PC-3 (cell line): ENCODE measurements around the gene STH.

Experiments used
- EZH2 ChIP-seq: fragments of 300-600 bp; sonication (generic); IDR thresholded peaks from one replicate; pipeline ENCODE4 v1.6.1; 2017; ENCODE audit warnings: antibody characterized with exemption, mild to moderate bottlenecking, low read length; ENCODE audit not compliant: unreplicated experiment
- EZH2phosphoT487 ChIP-seq: fragments of 300-600 bp; sonication (generic); IDR thresholded peaks from 2 replicates; pipeline ENCODE4 v1.6.1; 2018; ENCODE audit warnings: mild to moderate bottlenecking, antibody characterized with exemption, low read length, borderline replicate concordance
- TF ChIP-seq, protein P1 (sequence below): fragments of 300-600 bp; sonication (generic); conservative IDR thresholded peaks from 2 replicates; pipeline ENCODE4 v1.5.1; 2017; ENCODE audit warnings: antibody characterized with exemption, low read depth, mild to moderate bottlenecking, low read length

- TF ChIP-seq, protein P1, sequence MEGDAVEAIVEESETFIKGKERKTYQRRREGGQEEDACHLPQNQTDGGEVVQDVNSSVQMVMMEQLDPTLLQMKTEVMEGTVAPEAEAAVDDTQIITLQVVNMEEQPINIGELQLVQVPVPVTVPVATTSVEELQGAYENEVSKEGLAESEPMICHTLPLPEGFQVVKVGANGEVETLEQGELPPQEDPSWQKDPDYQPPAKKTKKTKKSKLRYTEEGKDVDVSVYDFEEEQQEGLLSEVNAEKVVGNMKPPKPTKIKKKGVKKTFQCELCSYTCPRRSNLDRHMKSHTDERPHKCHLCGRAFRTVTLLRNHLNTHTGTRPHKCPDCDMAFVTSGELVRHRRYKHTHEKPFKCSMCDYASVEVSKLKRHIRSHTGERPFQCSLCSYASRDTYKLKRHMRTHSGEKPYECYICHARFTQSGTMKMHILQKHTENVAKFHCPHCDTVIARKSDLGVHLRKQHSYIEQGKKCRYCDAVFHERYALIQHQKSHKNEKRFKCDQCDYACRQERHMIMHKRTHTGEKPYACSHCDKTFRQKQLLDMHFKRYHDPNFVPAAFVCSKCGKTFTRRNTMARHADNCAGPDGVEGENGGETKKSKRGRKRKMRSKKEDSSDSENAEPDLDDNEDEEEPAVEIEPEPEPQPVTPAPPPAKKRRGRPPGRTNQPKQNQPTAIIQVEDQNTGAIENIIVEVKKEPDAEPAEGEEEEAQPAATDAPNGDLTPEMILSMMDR = no peak
- TF ChIP-seq EZH2 (no peak), EZH2phosphoT487 (no peak)
Measured at GRCh38 chr17:45950888-45951287, 48.2 kb upstream of the STH start.
